Activated CD8-positive, alpha-beta memory T cell treated with anti-CD3 and anti-CD28 coated beads, Interleukin-2, amount 50 U/mL, for 1 hour (primary cell): ENCODE results near the gene FBF1.
"Not testable (repeated sequence)": the region's sequence is repeated elsewhere in the genome, so short reads cannot be mapped to it uniquely, and the experiment has no call there.

Experiments
- DNase-seq: peaks from one replicate; pipeline ENCODE4 v3.0.0-alpha.2; 2020; ENCODE audit errors: extremely low read depth

Gene FBF1, protein sequence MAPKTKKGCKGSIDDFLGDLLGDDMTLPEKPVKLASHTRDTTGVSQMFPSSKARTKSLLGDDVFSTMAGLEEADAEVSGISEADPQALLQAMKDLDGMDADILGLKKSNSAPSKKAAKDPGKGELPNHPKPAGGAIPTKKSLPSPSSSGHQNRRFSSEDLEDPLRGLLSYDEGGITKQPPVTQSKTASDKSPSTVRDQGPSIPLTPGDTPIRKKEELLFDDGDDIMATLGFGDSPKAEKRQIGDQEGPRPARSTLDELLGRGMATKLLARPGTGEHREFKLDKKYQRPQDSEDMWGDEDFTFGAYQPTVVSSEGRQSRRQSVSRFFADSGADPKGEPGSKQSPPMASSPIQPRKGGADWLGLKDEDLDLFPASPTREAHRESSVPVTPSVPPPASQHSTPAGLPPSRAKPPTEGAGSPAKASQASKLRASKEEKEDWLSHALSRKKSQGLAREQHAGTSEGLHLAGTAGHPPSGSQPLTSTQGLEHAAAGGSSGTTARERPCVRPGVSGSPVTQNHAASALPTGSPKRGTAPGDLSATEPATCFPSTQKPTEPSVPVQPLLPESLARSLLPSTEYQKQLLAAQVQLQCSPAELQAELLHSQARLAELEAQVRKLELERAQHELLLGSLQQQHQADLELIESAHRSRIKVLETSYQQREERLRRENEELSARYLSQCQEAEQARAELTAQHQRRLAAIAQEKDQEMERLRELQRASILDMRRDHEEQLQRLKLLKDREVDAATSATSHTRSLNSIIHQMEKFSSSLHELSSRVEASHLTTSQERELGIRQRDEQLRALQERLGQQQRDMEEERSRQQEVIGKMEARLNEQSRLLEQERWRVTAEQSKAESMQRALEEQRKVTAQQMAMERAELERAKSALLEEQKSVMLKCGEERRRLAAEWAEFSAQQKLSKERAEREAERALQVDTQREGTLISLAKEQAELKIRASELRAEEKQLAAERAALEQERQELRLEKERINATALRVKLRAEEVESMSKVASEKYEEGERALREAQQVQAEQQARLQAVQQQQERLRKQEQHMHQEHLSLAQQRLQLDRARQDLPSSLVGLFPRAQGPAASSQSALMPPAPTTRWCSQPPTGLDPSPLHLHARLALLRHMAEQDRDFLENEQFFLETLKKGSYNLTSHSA

DNA sequence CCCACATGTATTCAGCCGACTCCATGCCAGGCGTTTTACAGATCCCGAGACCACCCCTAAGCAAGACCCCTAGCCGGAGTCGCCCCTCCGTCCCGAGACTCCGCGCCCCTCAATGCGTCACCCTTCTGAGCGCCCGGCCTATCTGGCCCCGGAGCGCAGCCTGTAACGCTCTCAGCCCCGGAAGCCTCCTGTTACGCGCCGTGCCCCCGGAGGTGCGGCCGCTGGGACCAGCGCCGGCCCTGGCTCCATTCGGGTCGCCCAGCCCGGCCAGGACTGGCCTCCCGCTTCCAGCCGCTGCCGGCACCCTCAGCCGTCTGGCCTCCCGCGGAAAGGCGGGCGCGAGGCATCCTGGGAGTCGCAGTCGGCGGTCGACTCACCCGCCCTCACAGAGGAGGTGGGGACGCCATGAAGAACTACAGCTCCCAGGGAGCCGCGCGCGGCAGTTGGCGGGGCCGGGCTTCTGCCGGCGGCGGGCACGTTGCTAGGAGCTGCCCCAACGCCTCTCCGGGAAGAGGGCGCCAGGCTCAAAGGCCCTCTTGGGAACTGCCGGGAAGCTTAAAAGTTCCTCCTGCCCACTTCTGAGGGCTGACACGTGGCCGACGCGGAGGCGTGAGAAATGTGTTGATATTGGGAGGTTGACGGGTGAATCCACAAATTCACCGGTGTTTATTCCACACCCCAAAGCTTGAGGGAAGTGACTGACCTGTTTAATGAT is at the start of gene FBF1:
TSS of gene FBF1 (minus strand) at position 316 of the 715 bp plus-strand sequence. CDS start 2,893 bp downstream, outside the sequence.
- DNase-seq = peak; percentile 40

DNA sequence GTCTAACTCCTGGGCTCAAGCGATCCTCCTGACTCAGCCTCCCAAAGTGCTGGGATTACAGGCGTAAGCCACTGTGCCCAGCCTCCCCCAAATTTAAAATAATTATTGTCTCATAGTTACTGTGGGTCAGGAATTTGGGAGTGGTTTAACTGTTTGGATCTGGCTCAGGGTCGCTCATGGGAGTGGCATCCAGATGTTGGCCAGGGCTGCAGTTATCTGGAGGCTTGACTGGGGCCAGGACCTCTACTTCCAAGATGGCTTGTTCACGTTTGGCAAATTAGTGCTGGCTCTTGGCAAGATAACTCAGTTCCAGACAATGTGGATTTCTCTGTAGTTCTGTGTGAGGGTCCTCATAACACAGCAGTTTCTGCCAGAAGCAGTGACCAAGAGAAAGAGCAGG is 46.2 kb upstream of the FBF1 start:
- no peak for DNase-seq

DNA sequence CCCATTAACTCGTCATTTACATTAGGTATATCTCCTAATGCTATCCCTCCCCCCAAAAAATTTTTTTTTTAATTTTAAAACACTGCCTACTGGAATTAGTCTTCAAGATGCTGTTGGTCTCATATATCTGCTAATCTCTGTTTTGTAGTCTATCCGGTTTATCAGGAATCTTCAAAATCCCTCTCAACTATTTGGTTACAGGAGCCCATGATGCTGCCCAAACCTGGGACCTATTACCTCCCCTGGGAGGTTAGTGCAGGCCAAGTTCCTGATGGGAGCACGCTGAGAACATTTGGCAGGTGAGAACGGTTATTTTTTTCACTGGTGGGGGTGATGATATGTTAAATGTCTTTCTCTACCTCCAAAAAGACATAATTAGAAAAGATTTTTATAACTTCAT is 45.1 kb upstream of the FBF1 start:
- no peak for DNase-seq

DNA sequence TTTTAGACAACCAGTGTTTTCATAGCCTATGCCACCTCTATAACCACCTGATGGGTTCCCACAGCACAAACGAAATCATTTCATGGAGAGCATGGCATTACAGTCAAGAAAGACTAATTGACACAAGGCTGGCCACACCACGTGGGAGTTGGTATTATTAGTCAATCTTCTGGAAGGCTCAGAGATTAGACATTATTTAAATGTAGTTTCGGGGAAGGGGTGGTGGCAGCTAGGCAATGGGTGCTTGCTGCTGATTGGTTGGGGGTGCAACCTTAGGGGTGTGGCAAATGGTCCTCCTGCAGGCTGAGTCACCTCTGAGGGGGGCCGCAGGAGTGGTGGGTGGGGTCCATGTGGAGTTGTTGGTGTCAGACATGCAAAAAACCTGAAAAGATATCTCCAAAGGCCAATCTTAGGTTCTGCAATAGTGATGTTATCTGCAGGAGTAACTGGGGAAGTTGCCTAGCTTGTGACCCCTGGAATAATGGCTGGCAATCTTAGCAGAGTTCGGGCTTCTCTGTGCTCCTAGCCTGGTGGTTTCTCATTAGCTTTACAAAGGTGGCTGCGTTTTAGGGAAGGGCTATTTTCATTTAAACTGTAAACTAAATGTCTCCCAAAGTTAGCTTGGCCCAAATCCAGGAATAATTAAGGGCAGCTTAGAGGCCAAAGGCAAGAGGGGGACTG is 42.8 kb upstream of the FBF1 start:
- DNase-seq = no peak

DNA sequence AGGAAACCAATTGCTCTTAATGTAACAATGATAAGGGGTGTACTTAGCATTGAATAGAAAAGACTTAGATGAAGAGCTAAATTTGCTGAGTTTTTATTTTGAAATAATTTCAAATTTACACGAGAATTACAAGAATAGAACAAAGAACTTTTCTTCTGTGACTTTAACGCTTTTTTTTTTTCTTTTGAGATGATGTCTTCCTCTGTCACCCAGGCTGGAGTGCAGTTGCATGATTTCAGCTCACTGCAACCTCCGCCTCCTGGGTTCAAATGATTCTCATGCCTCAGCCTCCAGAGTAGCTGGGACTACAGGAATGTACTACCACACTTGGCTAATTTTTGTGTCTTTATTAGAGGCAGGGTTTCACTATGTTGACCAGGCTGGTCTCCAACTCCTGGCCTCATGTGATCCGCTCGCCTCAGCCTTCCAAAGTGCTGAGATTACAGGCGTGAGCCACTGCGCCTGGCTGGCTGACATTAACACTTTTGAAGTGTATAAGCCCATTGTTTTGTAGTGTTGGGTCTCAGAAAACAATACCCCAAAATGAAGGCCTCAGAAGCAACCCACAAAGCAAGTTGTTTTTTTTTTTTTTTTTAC is 40.3 kb upstream of the FBF1 start:
- DNase-seq = no peak

DNA sequence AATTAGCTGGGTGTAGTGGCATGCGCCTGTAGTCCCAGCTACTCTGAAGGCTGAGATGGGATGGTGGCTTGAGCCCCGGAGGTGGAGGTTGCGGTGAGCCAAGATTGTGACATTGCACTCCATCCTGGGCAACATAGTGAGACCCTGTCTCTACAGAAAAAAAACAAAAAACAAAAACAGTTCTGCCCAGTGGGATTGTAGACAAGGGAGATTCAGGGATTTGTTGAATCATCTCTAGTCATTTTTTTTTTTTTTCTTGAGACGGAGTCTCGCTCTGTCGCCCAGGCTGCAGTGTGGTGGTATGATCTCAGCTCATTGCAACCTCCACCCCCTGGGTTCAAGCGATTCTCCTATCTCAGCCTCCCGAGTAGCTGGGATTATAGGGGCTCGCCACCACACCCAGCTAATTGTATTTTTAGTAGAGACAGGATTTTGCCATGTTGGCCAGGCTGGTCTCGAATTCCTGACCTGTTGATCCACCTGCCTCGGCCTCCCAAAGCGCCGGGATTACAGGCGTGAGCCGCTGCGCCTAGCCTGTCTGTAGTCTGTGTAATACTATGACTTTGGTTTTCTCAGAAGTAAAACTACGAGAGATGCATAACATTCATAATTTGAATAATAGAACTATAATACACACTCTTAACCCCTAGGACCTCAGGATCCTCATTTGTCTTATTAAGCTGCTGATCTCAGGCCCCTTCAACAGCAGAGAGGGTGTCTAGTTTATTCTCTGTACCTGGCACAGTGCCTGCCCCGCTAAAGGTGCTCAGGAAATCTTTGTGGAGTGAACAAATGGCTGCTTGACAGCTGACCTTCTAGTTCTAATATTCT is 39.6 kb upstream of the FBF1 start:
- no peak for DNase-seq

DNA sequence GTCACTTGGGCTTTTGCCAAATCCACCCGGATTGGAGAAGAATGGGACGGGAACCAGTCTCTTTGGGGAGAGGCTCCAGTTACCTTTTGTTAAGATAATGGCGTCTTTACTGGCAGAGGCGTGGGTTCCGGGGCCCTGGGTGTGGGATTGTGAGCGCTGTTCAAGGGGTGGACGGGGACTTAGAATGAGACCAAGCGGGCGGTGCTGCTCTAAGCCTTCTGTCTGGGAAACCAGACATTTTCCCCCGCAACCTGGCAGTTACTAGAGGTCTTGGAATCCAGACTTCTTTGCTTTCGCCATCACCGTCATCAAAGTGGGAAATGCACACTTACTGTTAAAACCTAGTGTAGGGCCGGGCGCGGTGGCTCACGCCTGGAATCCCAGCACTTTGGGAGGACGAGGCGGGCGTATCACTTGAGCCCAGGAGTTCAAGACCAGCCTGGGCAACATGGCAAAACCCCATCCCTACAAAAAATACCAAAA is 38.9 kb upstream of the FBF1 start:
- DNase-seq = no peak

DNA sequence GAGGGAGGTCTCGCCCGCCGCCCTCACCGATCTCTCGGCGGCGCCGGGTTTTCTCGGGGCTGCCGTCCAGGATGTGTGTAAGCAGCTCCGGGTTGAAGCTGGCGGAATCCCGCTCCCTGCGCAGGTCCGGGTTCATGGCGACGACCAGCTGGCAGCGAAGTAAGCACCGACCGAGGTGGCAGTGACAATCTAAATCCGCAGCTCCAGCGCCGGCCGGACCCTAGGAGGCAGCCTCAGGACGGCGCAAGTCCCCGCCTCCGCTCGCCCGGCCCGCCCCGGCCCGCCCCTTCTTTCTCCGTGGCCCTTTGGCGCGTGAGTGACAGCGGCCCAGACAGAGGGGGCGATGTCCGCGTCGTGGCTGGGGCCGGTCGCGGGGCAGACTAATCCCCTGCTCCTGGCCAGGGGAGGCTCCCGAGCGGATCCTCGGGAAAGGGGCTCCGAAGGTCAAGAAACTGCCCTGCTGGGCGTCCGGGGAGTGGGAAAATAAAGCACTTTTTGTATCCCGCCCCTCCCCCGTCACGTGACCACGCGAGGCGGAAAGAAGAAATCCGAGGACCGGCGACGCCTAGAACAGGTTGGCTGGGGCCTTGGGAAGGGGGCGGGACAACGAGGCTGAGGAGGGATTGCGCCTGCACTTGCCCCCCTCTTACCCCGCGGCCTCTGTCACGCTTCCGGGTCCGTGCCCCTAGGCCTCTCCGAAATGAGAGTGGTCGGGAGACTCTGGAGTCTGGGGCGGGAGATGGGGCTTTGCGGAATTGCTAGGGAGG is 38.3 kb upstream of the FBF1 start, which contains the start of the genes ACOX1 and TEN1:
TSS of gene ACOX1 (minus strand) at position 229 of the 767 bp plus-strand sequence. CDS start at position 136, 93 bp downstream.
TSS of gene TEN1 (plus strand) at position 303 of the 767 bp plus-strand sequence. CDS start 6,953 bp downstream, outside the sequence.
- peak; percentile 89 for DNase-seq

DNA sequence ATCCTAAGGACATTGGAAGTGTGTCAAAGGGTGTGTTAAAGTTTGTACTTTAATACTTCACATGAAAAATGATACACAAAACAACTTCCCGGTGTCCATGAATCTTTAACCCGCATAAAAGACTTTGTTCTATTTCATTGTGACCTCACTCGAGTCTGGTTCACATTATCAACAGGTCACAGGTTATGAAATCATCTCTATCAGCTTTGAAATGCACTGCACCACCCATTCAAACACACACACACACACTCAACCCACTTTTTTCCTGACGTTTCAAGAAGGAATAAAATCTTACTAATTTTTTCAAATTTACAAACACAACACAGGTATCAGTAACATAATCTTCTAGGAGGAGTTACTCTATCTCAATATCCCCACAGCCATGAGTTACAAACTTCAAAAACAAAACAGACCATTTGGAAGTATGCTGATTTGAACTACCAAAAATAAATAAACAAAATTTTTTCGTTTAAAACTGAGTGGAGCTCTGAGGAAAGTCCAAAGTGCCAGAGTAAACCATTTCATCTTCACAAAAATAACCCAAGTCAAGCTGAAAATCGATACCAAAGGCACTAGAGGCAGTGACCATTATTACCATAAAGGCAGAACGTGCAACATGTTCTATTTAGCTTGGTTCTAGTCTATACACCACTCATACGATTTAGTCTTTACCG is 35.5 kb upstream of the FBF1 start:
- no peak for DNase-seq

DNA sequence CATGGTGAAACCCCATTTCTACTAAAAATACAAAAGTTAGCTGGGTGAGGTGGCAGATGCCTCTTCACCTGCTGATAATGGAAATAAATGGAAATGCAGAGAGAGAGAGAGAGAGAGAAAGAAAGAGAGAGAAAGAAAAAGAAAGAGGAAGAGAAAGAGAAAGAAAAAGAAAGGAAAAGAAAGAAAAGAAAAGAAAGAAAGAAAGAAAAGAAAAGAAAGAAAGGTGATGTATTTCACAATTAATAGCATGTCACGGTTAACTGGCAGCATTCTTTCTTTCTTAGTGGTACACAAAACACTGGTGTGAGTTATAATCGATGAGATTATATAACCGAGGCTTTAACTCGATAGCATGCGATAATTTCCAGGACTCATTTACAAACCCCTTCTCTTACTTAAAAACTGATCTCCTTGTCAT is 34.9 kb upstream of the FBF1 start:
- DNase-seq = no peak

DNA sequence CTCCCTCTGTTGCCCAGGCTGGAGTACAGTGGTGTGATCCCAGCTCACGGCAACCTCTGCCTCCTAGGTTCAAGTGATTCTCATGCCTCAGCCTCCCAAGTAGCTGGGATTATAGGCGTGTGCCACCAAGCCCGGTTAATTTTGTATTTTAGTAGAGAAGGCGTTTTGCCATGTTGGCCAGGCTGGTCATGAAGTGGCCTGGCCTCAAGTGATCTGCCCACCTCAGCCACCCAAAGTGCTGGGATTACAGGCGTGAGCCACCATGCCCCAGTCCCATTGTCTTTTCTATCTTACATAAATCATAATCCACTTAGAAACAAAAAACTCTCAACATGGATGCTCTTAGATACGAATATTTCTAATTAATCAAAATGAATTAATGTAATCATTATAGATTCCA is 34.3 kb upstream of the FBF1 start:
- not testable (repeated sequence) for DNase-seq

DNA sequence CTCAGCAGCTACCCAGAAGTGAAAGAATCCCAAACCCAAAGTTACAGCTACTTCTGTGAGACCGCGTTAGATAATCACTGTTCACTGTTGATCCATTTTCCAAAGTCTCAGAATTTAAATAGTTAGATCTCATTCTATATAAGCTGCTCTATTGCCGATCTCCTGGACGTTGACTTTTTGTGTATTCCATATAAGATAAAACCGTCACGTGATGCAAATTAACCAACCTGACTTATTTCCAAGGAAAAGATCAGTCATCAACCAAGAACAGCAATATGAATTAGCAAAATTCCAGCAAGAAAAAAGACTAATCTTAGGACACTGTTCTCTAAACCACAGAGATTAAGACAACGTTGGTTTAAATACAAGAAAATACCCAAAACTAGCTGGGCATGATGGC is 29.8 kb upstream of the FBF1 start:
- DNase-seq = no peak

DNA sequence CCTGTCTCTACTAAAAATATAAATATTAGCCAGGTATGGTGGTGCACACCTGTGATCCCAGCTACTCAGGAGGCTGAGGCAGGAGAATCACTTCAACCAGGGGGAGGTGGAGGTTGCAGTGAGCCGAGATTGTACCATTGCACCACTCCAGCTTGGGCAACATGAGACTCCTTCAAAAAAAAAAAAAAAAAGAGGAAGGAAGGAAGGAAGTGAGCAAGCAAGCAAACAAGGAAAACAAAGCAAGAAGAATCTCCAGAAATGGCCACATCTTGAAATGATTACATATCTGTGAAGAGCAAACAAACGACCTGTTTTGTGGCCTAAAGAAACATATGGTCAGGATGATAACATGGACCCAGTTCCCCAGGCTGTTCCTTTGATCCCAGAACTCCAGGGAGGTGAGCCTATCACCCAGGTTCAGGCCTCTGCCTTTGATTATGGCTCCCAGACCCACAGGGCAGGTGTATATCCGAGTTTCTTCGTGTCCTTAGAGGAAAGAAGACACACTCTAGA is 29.2 kb upstream of the FBF1 start:
- no peak for DNase-seq

DNA sequence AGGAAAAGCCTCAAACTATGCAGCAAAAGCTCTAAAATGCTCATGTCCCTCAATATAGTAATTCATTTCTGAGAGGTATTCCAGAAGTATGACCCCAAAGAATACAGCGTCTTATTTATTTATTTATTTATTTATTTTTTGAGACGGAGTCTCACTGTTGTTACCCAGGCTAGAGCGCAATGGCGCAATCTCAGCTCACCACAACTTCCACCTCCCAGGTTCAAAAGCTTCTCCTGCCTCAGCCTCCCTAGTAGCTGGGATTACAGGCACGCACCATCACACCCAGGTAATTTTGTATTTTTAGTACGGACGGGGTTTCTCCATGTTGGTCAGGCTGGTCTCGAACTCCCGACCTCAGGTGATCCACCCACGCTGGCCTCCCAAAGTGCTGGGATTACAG is 28.2 kb upstream of the FBF1 start:
- DNase-seq = not testable (repeated sequence)

DNA sequence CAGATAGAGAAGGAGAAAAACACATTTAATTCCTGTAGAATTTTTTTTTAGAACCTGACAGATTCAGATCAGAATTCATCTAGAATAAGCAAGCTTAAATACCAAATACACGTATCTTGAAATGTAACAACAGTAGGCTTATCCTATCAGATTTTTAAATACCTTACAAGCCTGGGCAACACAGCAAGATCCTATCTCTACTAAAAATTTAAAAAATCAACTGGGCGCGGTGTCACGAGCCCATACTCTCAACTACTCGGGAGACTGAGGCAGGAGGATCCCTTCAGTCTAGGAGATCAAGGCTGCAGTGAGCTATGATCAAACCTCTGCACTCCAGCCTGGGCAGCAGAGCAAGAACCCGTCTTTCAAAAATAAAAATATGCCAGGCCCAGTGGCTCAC is 24.6 kb upstream of the FBF1 start:
- no peak for DNase-seq

DNA sequence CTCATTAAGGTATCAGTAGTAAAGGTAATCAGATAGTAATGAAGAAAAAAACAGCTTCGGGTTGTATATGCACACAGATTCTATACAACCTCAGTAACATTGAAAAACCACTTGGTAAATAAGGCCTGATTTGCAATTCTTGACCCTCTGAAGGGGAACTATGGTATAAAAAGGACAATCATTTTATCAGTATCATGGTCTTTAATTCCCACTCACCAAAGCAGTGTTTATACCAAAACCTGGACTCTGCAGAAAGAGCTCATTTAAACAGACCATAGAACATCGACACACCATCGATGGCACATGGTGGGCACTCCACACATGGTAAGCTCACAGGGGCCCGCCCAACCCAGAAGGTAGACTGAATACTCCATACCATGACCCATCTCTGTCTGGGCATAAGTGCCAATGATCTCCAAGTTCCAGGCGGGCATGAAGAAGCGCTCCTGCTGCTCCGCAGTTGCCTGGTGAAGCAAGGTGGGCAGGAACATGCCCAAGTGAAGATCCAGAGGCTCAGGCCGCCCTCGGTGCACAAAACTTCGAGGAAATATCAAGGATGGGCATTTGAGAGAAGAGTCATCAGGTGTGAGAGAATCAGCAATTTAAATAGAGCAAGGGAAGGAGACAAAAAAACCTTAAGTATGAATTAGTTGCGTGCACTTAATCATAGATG is 19.1 kb upstream of the FBF1 start:
- no peak for DNase-seq
